AG08396 (cell line): ENCODE measurements around the gene FCER2.
A peak's percentile ranks its signal among the peaks of the same experiment; 100 is the strongest.

Experiments
- DNase-seq: peaks from one replicate; pipeline ENCODE4 v3.0.0; 2012; ENCODE audit warnings: low spot score, mixed read lengths

Gene FCER2

GRCh38 chr19:7676854-7677253 lies 25.1 kb downstream of the FCER2 start, which contains the start of gene MCEMP1:
Gene MCEMP1 (plus strand): TSS chr19:7677090. CDS start chr19:7677121, 31 bp downstream.
- DNase-seq: no peak

DNA sequence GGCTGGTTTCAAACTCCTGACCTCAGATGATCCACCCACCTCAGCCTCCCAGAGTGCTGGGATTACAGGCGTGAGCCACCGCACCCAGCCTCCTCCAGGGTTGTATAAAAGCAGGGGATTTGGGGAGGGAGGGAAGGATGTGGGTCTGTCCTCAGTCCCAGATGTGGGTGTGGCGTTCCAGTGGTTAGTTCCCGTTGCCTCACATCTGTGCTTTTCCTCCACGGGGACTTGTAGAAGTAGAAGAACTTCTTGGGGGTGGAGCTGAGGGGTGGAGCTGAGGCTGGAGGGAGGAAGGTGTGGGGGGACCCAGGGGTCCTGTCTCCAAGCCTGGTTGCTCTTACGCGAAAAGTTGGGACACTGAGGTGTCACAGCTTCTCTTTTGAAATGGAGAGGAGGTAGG lies 25.6 kb downstream of the FCER2 start:
- no peak for DNase-seq

GRCh38 chr19:7674010-7675005 lies 27.6 kb downstream of the FCER2 start:
- DNase-seq: peak; percentile 87

- no peak for DNase-seq
These were observed 29.4 kb downstream of the FCER2 start for GRCh38 chr19:7672522-7672921.

GRCh38 chr19:7670790-7671189 lies 31.1 kb downstream of the FCER2 start:
- DNase-seq: no peak

- DNase-seq: no peak
These were observed 31.7 kb downstream of the FCER2 start for GRCh38 chr19:7670150-7670783.

DNA sequence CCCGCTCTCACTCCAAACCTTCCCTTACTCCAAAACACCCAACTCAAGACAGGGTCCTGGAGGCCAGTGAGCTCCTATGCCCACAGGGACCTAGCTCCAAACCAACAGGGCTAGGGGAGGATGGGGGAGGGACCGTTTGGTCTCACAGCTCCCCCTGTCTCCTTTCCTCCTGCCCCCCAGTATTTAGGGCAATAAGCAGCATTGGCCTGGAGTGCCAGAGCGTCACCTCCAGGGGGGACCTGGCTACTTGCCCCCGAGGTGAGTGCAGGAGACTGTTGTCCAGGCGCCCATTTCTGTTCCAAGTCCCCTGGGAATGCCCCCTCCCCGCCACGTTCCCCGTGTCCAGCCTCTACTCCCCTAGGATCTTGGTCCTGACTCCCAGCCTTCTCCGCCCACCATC lies 32.3 kb downstream of the FCER2 start:
- DNase-seq: no peak

DNA sequence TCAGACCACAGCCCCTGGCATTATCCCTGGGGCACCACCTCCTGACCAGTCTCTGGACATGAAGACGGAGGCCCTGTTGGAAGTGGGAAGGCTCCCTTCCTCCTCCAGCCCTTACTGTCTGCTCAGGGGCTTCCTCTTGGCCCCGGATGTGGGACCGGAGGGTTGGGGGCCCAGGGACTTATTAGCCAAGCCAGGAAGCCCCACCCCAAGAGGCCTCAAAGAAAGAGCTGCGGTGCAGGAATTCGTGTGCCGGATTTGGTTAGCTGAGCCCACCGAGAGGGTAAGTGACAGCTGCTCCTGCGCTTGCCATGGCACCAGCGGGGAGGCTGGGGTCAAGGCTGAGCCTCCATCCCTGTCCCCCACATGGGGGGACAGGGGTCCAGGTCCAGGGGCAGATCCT lies 33.1 kb downstream of the FCER2 start, which contains the start of gene RETN:
Gene RETN (plus strand): TSS at position 208 of the 400 bp plus-strand sequence. CDS start 278 bp downstream, outside the sequence.
- no peak for DNase-seq

- no peak for DNase-seq
These were observed 36.9 kb downstream of the FCER2 start for GRCh38 chr19:7665076-7665475.

GRCh38 chr19:7663706-7664105 lies 38.2 kb downstream of the FCER2 start:
- DNase-seq: no peak

- no peak for DNase-seq
These were observed 39.3 kb downstream of the FCER2 start for GRCh38 chr19:7662657-7663056.

- DNase-seq: no peak
These were observed 40.0 kb downstream of the FCER2 start for GRCh38 chr19:7661744-7662538.

DNA sequence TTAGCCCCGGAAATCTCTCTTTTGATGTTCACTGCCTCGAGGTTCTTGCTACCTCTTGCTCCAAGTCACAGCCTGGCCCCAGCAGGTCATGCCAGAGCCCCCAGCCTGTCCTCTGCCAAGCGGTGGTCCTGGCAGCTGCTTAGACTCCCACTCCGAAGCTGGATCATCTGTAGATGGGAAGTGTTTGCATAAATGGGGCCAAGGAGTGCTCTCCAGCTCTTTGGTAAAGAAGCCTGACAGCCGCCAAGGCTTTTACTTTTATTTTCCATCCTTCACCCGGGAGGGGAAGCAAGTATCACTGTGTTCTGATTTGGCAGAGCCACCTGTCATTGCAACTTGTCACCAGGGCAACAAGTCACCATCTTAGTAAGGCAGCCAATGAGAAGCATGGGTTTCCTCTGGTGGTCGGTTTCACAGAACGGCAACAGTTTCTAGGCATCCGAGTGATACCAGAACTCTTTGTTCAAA lies 43.7 kb downstream of the FCER2 start:
- DNase-seq: no peak

DNA sequence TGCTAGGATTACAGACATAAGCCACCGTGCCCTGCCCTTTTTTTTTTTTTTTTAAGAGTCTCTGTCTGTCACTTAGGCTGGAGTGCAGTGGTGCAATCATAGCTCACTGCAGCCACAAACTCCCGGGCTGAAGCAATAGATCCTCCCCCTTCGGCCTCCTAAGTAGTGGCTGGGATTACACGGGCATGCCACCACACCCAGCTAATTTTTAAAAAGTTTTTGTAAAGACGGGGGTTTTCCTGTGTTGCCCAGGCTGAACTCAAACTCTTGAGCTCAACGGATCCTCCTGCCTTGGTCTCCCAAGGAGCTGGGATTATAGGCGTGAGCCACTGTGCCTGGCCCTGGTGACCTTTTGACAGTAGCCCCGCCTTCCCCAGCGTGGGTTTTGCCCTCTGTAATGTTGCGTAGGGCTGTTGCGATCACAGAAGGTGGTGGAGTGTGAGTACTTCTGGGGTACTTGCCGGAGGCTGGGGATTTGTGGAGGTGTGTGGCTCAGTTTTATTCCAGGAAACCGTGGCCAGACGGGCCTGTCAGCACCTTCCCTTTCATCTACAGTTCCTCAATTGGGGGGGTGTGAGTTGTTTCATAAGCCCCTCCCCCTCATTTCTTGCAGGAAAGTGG lies 44.7 kb downstream of the FCER2 start:
- DNase-seq: no peak

DNA sequence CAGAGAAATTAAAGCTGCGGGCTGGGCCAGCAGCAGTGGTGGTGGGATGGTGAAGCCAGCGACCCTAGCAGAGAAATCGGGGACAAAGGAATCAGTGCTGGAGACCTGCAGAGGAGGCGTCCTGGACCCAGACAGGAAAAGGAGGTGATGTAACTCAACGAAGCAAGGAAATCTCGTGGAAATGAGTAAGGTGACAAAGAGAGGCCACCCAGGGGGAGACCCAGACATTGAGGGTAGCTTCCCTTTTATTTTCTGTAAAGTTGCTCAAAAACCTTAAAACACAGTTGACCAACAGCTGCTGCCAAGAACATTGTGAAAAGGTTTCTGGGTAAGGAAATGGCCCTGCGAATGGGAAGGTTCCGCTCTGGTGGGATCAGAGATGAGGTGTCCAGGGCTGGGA lies 46.4 kb downstream of the FCER2 start:
- no peak for DNase-seq

- no peak for DNase-seq
These were observed 47.5 kb downstream of the FCER2 start for GRCh38 chr19:7654401-7654800.

DNA sequence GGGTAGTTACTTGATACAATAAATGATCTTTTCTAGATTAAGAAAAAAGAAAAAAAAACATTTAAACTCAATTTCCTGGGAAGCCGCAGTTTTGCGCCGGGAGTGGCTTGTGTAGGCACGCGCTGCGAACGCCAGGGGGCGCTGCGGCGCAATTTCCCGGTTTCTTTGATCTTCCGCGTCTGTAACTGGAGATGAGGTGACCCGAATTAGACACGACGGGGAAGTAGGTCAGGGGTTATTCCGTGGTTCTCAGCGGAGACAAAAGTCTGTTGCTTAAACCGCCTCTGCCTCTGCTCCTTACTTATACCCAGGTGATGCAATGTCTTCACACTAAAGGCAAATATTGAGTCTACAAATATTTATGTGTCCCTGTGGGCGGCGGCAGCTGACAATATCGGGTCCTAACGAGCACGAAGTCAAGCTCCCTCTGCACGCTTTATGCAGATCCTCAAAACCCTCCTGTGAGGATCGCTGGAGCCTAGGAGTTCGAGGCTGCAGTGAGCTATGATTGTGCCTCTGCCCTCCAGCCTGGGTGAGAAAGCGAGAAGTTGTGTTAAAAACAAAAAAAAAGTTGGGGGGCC lies 49.8 kb downstream of the FCER2 start:
- peak; percentile 88 for DNase-seq

DNA sequence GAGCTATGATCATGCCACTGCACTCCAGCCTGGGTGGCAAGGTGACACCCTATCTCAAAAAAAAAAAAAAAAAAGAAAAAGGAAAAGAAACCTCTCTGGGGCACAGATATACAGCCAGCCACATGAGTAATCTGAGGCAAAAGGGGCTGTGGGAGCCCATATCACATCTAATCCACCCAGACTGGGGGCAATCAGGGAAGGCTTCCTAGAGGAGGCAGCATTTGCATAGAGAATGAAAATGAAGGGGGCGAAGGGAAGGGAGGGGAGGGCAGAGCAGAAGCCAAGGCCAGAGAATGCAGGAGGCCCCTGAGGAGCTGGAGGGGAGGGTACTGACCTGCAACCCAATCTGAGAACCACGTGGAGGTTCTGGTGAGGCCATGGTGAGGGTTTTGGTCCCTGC lies 51.8 kb downstream of the FCER2 start:
- DNase-seq: no peak

DNA sequence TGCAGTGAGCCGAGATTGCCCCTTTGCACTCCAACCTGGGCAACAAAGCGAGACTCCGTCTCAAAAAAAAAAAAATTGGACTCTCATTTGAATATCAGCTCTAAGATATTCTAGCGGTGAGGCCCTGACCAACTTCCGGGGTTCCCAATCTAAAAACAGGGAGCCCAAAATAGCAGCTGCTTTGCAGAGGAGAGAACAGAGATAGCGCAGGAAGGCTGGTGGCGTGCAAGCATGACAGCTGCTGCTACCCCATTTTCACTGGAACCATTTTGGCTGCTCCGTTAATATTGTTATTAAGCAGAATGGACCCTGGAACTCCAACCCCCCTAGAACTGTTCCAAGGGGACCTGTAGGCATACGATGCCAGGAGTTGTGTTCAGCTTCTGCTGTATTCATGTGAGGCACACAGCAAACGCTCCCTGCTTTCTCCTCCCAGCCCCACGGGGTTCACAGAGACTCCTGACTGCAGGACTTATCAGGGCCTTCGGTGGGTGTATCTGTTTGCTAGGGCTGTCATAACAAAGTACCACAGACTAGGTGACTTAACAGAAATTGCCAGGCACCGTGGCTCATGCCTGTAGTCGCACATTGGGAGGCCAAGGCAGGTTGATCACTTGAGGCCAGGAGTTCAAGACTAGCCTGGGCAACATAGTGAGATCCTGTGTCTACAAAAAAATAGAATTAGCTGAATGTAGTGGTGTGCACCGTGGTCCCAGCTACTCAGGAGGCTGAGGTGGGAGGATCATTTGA lies 53.5 kb downstream of the FCER2 start:
- DNase-seq: no peak

GRCh38 chr19:7647156-7647555 lies 54.8 kb downstream of the FCER2 start:
- DNase-seq: no peak

DNA sequence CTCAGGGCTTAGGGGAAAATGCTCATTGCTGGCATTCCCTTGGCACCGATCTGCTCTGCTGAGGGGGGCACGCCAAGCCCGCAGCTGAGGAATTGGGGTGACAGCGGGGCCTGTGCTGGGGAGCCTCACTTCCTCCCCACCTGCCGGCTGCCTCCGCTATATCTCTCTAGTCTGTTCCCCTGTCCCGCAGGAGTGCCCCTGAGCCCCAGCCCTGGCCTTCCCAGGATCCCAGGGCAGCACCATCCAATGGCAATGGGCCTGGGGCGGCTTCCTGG lies 55.6 kb downstream of the FCER2 start:
- DNase-seq: no peak
